Lung microvascular endothelial cell (primary cell): Measurements from ENCODE around the gene COL5A2. TPM values are rescaled to one million over a fixed set of nuclear protein-coding genes. Genes with fewer than 3 reads are reported as not detected.

ENCODE experiments used
- DNase-seq, 2 donors: peaks; one replicate each; pipeline versions ENCODE4 v3.0.0 to v3.0.0-alpha.2; 2010; ENCODE audit warnings: low read depth in 2 of 2
- total RNA-seq: library from RNA; depleted of rRNA; stranded (reverse); fragments of >200 nt; gene quantifications from 2 replicates; pipeline ENCODE4 v1.2.1, GENCODE V29; 2014

The COL5A2 gene
- total RNA-seq, 1 donor from 2014 or later = 36.5 TPM

DNA sequence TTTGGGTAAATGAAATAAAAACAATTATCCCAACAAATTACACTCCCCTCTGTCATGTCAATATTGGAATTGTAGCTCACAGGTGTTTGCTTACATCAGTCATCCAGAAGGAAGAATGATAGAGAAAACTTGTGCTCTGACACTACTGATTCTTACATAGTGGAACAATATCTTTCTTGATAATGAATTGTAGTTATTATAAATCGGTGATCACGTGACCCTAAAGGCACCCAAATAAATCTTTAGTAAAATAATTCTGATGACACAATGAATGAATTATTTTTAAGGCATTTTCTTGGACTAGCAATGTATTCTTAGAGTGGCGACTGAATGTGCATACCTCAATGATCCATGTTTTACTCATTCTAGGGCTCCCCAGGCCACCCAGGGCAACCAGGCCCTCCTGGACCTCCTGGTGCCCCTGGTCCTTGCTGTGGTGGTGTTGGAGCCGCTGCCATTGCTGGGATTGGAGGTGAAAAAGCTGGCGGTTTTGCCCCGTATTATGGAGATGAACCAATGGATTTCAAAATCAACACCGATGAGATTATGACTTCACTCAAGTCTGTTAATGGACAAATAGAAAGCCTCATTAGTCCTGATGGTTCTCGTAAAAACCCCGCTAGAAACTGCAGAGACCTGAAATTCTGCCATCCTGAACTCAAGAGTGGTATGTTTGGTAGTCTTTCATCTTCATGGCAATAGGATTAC, 170.9 kb downstream of the COL5A2 start:
- DNase-seq = no peak

DNA sequence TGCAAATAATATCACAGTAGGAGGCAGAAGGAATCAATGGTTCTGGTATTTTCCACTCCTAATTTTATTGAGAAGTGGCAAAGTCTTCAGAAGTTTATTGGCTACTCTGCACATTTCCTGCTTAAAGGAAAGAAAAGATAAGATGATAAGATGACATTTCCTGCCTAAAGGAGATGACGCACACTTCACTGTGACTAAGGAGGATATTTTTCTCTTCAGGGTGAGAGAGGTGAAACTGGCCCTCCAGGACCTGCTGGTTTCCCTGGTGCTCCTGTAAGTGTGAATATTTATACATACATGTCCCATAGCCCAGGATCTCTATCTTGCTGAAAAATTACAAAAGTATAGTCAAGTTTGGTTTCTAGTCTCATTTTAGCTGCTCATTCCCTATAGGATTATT, 177.5 kb downstream of the COL5A2 start:
- peak in 1 of 2 donors; percentile 86 for DNase-seq

DNA sequence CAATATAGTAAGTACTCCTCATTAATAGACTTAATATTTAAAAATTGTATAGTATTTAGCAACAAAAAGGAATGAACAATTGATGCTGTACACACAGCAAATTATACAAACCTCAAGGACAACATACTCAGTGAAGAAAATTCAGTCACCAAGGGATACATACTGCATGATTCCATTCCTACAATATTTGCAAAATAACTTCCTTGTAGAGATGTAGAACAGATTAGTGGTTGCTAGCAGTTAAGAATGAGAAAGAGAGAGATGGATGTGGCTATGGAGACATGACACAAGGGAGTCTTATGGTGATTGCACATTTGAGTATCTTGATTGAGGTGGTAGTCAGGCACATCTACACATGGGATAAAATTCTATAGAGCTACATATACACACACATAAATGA, 179.3 kb downstream of the COL5A2 start:
- DNase-seq = no peak

DNA sequence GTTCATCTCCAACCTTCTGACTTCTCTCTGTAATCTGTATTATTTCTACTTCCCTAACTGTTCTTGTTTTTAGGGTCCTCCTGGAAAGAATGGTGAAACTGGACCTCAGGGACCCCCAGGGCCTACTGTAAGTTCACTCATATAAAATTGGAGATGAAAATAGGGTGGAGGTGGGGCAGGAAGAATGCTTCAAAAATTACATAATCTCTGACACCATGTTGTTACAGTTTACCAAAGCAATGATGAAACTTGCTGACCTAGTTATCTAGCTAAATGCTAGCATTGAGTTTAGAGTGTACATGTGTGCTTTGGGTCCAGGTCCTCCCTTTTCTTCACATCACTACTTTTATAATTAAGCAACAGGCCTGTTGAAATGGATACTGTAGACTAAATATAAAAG, 182.3 kb downstream of the COL5A2 start:
- no peak for DNase-seq

DNA sequence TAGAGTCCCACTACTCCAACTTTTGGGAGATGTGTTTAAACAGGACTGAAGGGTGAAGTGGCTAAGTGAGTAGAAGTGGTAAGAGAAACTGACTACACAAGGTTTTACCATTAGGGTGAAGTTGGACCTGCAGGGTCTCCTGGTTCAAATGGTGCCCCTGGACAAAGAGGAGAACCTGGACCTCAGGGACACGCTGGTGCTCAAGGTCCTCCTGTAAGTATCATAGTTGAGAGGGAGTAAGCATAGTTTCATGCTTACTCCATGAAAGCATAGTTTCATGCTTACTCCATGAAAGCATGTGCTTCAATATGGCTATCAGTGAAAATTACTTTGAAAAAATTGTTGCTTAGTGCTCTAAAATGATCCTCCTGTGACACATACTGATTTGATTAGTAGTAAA, 186.3 kb downstream of the COL5A2 start:
- DNase-seq = no peak

DNA sequence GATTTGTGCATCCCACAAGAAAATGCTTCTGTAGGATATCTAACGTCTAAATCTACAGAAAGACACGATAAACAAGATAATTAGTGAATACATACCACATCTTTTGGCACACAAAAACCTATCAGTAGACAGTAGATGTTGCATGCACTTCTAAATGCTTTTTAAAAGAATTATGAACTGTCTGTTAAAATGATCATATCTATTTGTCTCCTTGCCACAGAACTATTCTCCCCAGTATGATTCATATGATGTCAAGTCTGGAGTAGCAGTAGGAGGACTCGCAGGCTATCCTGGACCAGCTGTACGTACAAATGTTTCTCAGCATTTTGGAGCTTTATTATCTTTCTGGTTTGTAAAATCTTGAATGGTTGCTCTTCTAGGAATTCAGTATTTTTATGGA, 192.7 kb downstream of the COL5A2 start:
- peak in 1 of 2 donors; percentile 9 for DNase-seq

DNA sequence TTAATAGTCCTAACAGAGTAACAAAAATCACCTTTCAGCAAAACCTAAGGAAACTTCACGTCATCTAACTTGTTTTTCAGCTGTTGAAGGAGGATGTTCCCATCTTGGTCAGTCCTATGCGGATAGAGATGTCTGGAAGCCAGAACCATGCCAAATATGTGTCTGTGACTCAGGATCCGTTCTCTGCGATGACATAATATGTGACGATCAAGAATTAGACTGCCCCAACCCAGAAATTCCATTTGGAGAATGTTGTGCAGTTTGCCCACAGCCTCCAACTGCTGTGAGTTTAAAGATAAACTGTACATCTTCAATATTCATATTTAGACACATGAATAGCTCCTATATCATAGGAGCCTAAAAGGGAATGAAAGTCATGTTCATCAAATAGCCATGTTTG, 194.9 kb downstream of the COL5A2 start:
- DNase-seq = peak in 1 of 2 donors; percentile 65

DNA sequence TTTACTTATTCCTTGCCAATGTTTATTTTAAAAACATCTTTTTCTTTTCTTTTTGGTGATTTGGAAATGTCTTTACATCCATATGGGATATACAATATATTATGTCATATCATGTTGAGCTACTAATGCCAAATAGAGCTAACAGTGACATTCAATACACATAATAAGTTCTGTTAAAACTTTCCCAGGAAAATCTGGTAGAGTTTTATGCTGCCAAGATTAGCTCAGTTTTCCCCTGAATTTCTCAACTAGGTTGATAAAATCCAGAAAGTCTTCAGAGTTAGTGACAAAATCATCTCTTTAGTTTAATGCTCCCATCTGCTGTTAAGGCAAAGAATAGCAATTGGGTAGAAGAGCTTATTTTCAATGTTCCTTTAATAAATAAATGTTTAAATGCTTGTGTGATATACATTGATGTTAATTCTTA, 195.5 kb downstream of the COL5A2 start:
- DNase-seq = peak; percentile 13 to 39

DNA sequence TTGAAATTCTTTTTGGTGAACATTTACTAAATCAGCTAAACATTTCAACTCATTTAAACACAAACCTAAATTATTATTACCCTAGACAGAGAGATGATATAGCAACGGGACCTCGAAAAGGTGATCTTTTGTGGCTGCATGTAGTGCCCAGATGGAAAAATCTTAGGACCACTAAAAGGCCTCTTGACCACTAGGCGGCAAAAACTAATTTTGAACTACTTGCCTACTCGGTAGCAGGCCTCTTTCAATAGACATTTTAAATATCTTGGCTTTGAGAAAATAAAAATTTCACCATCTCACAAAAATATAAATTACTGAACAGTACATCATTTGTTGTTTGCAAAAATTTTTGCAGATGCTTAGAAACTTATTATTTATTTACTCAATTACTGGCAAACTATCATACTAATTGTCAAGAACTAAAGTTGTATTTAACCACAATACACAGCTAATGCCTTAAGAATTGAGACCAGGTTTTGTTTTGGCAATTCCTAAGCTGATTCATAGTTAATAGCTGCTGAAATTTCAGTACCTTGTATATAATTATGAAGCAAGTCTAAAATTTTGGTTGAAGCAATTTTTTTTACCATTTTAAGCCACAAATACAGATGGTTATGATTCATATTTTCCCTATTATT, 196.0 kb downstream of the COL5A2 start:
- peak in 1 of 2 donors; percentile 47 for DNase-seq

Other genes starting within 250 kb of the COL5A2 start
- 2.2 and 6.2 TPM in 2 replicates for gene COL3A1, start 205.4 kb downstream of the COL5A2 start, total RNA-seq